Measurements from ENCODE around the gene BRME1. TPM values are rescaled to one million over a fixed set of nuclear protein-coding genes. Genes with fewer than 3 reads are reported as not detected.

Gene BRME1
- total and polyA plus RNA-seq, 2 of the 13 experiments (the other 11 are each of a cell fraction or from before 2014, with no cell fraction given): 0.74 to 1.5 TPM

DNA sequence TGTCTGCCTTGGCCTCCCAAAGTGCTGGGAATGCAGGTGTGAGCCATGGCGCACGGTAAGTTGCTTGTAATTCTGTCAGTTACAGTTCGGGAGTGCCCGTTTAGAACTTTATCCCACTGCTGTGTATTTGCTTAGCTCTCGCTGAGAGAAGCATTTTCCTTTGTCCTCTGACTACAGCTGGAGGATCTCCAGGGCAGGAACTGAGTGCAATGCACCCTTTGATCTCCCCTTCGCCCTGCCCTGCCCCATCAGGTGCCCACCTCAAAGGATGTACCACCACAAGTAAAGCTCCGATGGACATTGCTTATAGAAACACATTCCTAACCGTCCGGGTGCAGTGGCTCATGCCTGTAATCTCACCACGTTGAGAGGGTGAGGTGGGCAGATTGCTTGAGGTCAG is 6.5 kb downstream of the BRME1 start (continued):
- TF ChIP-seq HMGXB3 (CRISPR knock-in tag; IDR thresholded peaks at IDR 0.05; ENCODE audit: borderline replicate concordance) (no peak), ZNF296 (CRISPR knock-in tag; conservative IDR thresholded peaks at IDR 0.05) (no peak), ZNF446 (CRISPR knock-in tag; IDR thresholded peaks at IDR 0.05) (no peak), DDIT3 (CRISPR knock-in tag; IDR thresholded peaks at IDR 0.05) (no peak), RNF2 (conservative IDR thresholded peaks at IDR 0.05; ENCODE audit: low read depth) (no peak), NR2C2 (CRISPR knock-in tag; IDR thresholded peaks at IDR 0.05; ENCODE audit: borderline replicate concordance) (no peak), SMYD3 (CRISPR knock-in tag; IDR thresholded peaks at IDR 0.05) (no peak), ZNF770 (CRISPR knock-in tag; IDR thresholded peaks at IDR 0.05) (no peak), ZSCAN31 (CRISPR knock-in tag; IDR thresholded peaks at IDR 0.05; ENCODE audit: low read depth) (no peak), CHD4 (IDR thresholded peaks at IDR 0.05; ENCODE audit: borderline replicate concordance, low read length) (no peak; the same call in 1 of the 2 replicates), ATF2 (CRISPR knock-in tag; IDR thresholded peaks at IDR 0.05) (no peak), FOXO4 (CRISPR knock-in tag; conservative IDR thresholded peaks at IDR 0.05) (no peak), TP53 (CRISPR knock-in tag; conservative IDR thresholded peaks at IDR 0.05) (no peak), ZNF562 (CRISPR knock-in tag; IDR thresholded peaks at IDR 0.05; ENCODE audit: borderline replicate concordance) (no peak), ZNF414 (CRISPR knock-in tag; IDR thresholded peaks at IDR 0.05) (no peak)
- TF ChIP-seq, protein P1, sequence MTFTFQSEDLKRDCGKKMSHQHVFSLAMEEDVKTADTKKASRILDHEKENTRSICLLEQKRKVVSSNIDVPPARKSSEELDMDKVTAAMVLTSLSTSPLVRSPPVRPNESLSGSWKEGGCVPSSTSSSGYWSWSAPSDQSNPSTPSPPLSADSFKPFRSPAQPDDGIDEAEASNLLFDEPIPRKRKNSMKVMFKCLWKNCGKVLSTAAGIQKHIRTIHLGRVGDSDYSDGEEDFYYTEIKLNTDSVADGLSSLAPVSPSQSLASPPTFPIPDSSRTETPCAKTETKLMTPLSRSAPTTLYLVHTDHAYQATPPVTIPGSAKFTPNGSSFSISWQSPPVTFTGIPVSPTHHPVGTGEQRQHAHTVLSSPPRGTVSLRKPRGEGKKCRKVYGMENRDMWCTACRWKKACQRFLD (CRISPR knock-in tag; IDR thresholded peaks at IDR 0.05; ENCODE audit: borderline replicate concordance): no peak
